ENCODE results near the gene ZDHHC13.
A peak's percentile ranks its signal among the peaks of the same experiment; 100 is the strongest.

Gene ZDHHC13

GRCh38 chr11:19208959-19209546 lies 92.1 kb downstream of the ZDHHC13 start:
- DNase-seq, result no peak

- DNase-seq, result no peak
Observed at GRCh38 chr11:19209617-19210370, 92.8 kb downstream of the ZDHHC13 start.

- DNase-seq, result no peak
Observed at GRCh38 chr11:19216021-19216420, 99.1 kb downstream of the ZDHHC13 start.

GRCh38 chr11:19216709-19217374 lies 99.9 kb downstream of the ZDHHC13 start:
- peak in 1 of 3 donors; percentile 3 for DNase-seq

DNA sequence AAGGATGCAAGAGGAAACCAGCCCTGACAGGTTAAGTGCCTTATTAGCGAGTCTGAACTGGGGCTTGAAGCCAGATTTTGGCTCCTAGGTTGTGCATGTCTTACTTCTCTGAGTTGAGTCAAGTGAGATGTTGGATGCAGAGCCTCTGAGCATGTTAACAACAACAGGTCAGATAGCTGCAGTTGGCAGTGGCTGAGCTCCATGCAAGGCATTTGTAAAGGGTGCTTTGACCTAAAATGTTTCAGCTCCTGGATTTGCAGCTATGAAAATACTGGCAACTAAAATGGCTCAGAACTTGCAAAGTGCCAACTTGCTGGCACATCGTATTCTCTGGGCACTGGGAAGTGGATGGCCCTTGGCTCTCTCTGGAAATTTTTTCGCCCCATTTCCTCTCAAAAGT lies 101.2 kb downstream of the ZDHHC13 start:
- DNase-seq, result no peak

GRCh38 chr11:19218786-19219460 lies 102.0 kb downstream of the ZDHHC13 start:
- DNase-seq, result no peak

DNA sequence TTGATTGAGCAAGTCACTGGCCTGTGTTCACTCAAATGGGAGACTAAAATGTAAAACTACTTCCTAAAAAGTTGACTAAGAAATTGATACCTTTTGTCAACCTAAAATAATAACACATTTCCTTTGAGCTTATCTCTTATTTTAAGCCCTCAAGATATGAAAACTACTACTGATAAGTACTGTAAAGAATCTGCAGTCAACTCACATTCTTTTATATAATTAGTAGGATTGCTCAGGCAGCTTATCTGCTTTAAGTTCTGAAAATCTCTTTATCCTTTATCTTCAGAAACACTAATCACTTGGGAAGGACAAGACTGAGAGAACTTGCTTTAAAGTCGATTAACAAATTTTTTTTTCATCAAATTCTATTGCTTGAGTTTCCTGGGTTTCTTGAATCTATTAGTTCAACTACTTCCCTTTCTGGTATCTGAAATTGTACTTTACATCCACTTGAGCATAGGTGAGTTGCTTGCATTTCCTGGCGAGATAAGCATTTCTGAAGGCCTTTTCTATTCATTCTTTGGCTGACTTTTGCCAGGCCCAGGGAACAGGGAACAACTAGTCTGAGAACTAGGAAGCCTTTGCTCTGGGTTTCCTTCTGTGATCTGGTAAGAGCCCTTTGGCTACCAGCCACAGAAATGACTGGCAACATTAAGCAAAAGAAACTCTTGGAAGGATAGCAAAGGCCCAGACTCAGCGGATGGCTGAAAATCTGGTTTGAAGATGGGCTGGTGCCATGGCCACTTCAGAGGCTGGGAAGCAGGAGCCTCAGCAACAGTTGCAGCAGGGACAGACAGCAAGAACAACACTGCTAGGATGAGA lies 104.1 kb downstream of the ZDHHC13 start:
- DNase-seq, result no peak

DNA sequence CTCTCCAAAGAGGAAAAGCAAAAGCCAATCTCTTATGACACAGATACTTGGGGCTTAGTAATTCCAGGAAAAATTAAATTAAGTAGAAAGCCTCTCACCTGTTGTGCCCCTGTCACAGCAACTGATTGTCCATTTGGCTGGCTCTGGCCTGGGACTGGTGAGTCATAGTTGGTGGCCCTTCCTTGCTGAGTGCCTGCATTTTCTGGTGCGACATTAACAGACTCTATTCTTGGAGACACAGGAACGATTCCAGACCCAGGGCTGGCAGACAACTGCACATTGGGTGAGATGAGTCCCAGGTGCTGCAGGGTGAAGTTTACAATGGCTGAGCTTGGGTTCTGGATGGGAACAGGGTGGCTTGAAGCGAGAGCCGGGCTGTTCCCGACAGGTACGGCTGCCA lies 108.2 kb downstream of the ZDHHC13 start:
- DNase-seq, result no peak

GRCh38 chr11:19225581-19225980 lies 108.6 kb downstream of the ZDHHC13 start:
- no peak for DNase-seq
